Esophagus muscularis mucosa (tissue), 3 donors: ENCODE data around the gene CD99L2.

Source experiments
- CTCF ChIP-seq, 3 experiments: fragments of 200-600 bp in 2 of 3; fragments of 450-650 bp in 1 of 3; sonication (generic) in 2 of 3; IDR thresholded peaks; one replicate each; pipeline ENCODE4 v1.5.1; 2017 to 2019; ENCODE audit warnings: antibody characterized with exemption in 3 of 3, mild to moderate bottlenecking in 2 of 3, moderate library complexity in 1 of 3
- POLR2A ChIP-seq: fragments of 450-650 bp; IDR thresholded peaks from one replicate; pipeline ENCODE4 v1.6.1; 2017; ENCODE audit warnings: antibody characterized with exemption, moderate library complexity, mild to moderate bottlenecking, low read depth
- POLR2AphosphoS5 ChIP-seq, 2 donors: sonication (generic); formaldehyde crosslinking; IDR thresholded peaks; one replicate each; pipeline ENCODE4 v1.6.1; 2017; ENCODE audit warnings: antibody characterized with exemption in 2 of 2

DNA sequence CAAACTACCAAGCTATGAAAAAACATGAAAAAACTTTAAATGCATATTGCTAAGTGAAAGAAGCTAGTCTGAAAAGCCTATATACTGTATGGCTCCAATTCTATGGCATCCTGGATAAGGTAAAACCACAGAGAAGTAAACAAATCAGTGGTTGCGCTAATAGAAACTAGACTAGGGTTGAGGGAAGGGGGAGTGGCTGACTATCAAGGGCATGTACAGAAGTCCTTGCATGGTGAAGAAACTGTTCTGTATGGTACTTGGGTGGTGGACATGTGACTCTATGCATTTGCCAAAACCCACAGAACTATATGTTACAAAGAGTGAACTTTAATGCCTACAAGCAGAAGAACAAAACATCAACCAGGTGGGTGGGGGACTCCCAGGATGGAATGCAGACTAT lies 108.4 kb downstream of the CD99L2 start:
- TF ChIP-seq CTCF (IDR thresholded peaks at IDR 0.05) (no peak), POLR2AphosphoS5 (IDR thresholded peaks at IDR 0.05) (no peak), POLR2A (no peak)
